Duodenal mucosa (tissue), 2 donors: ENCODE data around the gene NKX6-1.

Experiments
- H3K27ac ChIP-seq: one replicate; pipeline ENCODE4 v1.7.0; 2013; ENCODE audit warnings: low read depth, low read length
- H3K27me3 ChIP-seq, 2 donors: one replicate each; pipeline ENCODE4 v1.7.0; 2013; ENCODE audit warnings: low read length in 2 of 2, control low read depth in 1 of 2; ENCODE audit not compliant: insufficient read depth in 2 of 2, control insufficient read depth in 1 of 2
- H3K36me3 ChIP-seq, 2 donors: one replicate each; pipeline ENCODE4 v1.7.0; 2013; ENCODE audit warnings: low read length in 2 of 2, control low read depth in 1 of 2; ENCODE audit not compliant: insufficient read depth in 2 of 2, control insufficient read depth in 1 of 2
- H3K4me1 ChIP-seq, 2 donors: one replicate each; pipeline ENCODE4 v1.7.0; 2013; ENCODE audit warnings: low read length in 2 of 2, control low read depth in 1 of 2; ENCODE audit not compliant: insufficient read depth in 2 of 2, control insufficient read depth in 1 of 2
- H3K4me3 ChIP-seq, 2 donors: one replicate each; pipeline ENCODE4 v1.7.0; 2013; ENCODE audit warnings: low read length in 2 of 2, low read depth in 1 of 2
- H3K9ac ChIP-seq, 2 donors: one replicate each; pipeline ENCODE4 v1.7.0; 2013; ENCODE audit warnings: low read length in 2 of 2, low read depth in 1 of 2
- H3K9me3 ChIP-seq, 2 donors: one replicate each; pipeline ENCODE4 v1.7.0; 2013; ENCODE audit warnings: low read length in 2 of 2, control low read depth in 1 of 2; ENCODE audit not compliant: control insufficient read depth in 1 of 2

NKX6-1 gene

GRCh38 chr4:84500386-84501201, 1.5 kb upstream of the NKX6-1 start:
- peaks cover 86 to 90% of the 10 kb centered on the region in 2 donors for H3K27me3 ChIP-seq
- H3K27ac ChIP-seq: no peak overlapping the region
- no peak overlapping the region for H3K4me3 ChIP-seq
- peaks cover 10 to 12% of the 10 kb centered on the region in 2 donors for H3K4me1 ChIP-seq
- H3K36me3 ChIP-seq: no peaks in the 10 kb centered on the region
- no peak overlapping the region for H3K9ac ChIP-seq
- no peaks in the 10 kb centered on the region for H3K9me3 ChIP-seq

GRCh38 chr4:84499624-84499982, 511 bp upstream of the NKX6-1 start:
- peak overlapping the region in 1 of 2 donors; percentile 51 for H3K4me3 ChIP-seq

GRCh38 chr4:84498203-84498934, 723 bp downstream of the NKX6-1 start:
- H3K4me3 ChIP-seq: peak overlapping the region; percentile 51 to 61
- no peaks in the 10 kb centered on the region for H3K9me3 ChIP-seq
- peaks cover 93 to 100% of the 10 kb centered on the region in 2 donors for H3K27me3 ChIP-seq
- H3K4me1 ChIP-seq: peaks cover 10 to 15% of the 10 kb centered on the region in 2 donors
- no peak overlapping the region for H3K9ac ChIP-seq
- H3K27ac ChIP-seq: no peak overlapping the region
- H3K36me3 ChIP-seq: no peaks in the 10 kb centered on the region

More at GRCh38 chr4:84499624-84499982, 511 bp upstream of the NKX6-1 start:
- no peaks in the 10 kb centered on the region for H3K36me3 ChIP-seq
- H3K9ac ChIP-seq: no peak overlapping the region
- peaks cover 92 to 97% of the 10 kb centered on the region in 2 donors for H3K27me3 ChIP-seq
- no peaks in the 10 kb centered on the region for H3K9me3 ChIP-seq
- no peak overlapping the region for H3K27ac ChIP-seq
- H3K4me1 ChIP-seq: peaks cover 10 to 12% of the 10 kb centered on the region in 2 donors

DNA sequence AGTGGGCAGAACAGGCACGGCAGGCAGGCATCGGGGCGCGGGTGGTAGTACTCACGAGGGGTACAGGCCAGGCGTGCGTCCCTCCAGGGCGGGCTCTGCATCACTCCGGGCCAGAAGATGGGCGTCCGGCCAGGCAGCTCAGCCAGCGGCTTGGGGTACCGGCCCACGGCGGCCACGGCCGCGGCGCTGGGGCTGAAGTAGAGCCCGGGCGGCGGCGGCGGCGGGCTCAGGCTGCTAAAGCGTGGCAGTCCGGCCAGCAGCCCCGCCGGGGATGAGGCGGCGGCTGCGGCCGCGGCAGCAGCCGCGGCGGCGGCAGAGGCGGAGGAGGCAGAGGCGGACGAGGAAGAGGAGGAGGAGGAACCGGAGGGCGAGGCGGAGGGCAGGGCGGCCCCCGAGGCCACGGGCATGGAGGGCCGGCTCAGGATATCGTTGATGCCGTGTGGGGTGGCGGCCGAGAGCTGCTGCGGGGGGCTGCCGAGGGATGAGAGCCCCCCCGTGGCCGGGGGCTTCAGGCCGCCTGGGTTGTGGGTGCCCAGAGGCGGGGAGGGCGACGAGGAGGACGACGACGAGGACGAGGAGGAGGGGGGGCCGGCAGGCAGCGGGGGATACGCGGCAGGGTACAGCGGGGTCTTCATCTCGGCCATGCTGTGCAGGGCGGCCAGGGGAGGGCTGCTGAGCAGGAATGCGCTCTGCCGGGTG, 1.4 kb downstream of the NKX6-1 start:
- Histone ChIP-seq H3K4me1 (peaks cover 12 to 22% of the 10 kb centered on the region in 2 donors), H3K27me3 (peaks cover 92 to 100% of the 10 kb centered on the region in 2 donors), H3K27ac (no peak overlapping the region)

DNA sequence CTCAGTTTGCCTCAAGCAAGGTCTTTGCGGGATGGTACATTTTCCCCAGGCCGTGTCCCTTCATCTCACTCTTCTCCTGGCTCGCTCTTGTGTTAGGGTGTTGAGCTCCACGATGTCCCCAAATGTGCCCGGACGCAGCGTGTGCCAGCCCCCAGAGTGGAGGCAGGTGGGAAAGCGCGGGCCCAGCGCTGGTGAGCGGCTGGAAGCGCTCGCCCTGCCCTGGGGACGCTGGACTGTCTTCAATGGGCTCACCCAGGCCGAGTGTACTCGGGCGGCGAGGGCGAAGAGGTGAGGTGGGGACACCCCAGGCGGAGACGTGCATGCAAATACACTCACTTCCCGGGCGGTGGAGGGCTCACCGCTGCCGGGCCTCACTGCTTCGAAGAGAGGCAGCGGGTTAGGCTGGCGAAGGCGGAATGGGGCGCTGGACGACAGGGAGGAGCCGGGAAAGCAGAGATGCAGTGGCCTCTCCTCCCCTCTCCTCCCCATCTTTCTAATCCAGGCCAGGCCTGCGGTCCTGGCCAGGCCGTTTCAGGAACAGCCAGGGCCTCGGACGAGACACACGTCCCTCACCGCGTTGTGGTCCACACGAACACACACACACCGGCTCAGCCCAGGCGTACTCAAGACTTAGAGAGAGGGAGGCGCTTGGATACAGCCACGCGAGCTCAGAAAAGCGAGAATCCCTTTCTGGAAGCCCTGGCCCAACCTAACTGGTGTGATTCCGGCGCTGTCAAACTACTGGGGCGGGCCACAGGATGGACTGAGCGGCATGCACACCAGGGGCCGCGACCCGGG, 2.2 kb downstream of the NKX6-1 start:
- no peaks in the 10 kb centered on the region for H3K9me3 ChIP-seq
- no peaks in the 10 kb centered on the region for H3K36me3 ChIP-seq
- H3K4me1 ChIP-seq: peaks cover 13 to 22% of the 10 kb centered on the region in 2 donors
- H3K27ac ChIP-seq: no peak overlapping the region
- no peak overlapping the region for H3K9ac ChIP-seq
- no peak overlapping the region for H3K4me3 ChIP-seq
- H3K27me3 ChIP-seq: peaks cover 91 to 100% of the 10 kb centered on the region in 2 donors

More for the DNA sequence above, 1.4 kb downstream of the NKX6-1 start:
- no peaks in the 10 kb centered on the region for H3K9me3 ChIP-seq
- no peak overlapping the region for H3K9ac ChIP-seq
- no peaks in the 10 kb centered on the region for H3K36me3 ChIP-seq
- H3K4me3 ChIP-seq: peak overlapping the region; percentile 51 to 61

DNA sequence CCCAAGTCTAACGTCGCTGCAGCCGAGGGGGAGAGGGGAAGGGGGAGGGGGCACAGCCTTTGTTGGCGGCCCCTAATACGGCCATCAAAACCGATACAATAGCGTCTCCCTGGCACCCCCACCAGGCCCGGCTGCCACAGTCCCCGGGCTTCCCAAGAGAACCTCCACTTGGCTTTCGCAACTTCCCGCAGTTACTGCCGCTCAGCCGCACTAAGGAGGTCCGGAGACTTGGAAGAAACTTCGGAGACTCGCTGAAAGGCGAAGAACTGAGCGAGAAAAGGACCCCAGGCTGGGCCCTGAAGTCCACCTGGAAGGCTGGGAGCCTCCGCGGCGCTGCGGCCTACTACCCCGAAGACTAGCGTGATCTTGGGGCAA, 2.8 kb downstream of the NKX6-1 start:
- Histone ChIP-seq H3K9ac (no peak overlapping the region), H3K9me3 (no peaks in the 10 kb centered on the region), H3K27me3 (peaks cover 89 to 100% of the 10 kb centered on the region in 2 donors), H3K4me1 (peaks cover 13 to 22% of the 10 kb centered on the region in 2 donors), H3K4me3 (no peak overlapping the region), H3K27ac (no peak overlapping the region), H3K36me3 (no peaks in the 10 kb centered on the region)

- H3K27me3 ChIP-seq: peaks cover 88 to 100% of the 10 kb centered on the region in 2 donors
Measured at GRCh38 chr4:84495794-84496261, 3.3 kb downstream of the NKX6-1 start.

DNA sequence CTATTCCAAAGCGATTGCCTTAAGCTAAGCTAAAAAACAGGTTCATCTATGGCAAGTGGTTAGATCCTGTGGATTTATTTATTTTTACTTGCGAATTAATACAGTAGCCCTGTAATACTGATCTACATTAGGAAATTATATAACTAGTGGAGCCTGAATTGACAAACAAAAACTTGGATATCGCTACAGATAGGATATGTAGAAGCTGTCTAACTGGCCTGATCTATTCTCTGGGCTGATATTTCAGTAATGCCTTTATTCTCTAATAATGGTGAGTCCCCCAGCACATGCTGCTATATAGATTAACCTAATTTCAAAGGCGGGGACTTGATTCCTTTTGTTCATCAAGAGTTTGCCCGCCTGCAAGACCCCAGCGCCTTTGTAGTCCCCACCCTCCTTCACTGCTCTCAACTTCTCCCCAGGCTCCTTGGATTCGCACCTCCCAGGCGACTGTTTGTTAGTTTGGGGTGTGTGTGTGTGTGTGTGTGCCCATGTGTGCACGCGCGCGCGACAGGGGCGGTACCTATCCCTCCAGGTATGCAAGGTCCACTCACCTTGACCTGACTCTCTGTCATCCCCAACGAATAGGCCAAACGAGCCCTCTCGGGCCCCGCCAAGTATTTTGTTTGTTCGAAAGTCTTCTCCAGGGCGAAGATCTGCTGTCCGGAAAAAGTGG, 3.8 kb downstream of the NKX6-1 start:
- H3K4me1 ChIP-seq: peaks cover 13 to 22% of the 10 kb centered on the region in 2 donors
- no peaks in the 10 kb centered on the region for H3K36me3 ChIP-seq
- H3K27ac ChIP-seq: no peak overlapping the region
- no peak overlapping the region for H3K4me3 ChIP-seq
- no peaks in the 10 kb centered on the region for H3K9me3 ChIP-seq
- H3K9ac ChIP-seq: no peak overlapping the region
- H3K27me3 ChIP-seq: peaks cover 88 to 99% of the 10 kb centered on the region in 2 donors

More at GRCh38 chr4:84495794-84496261, 3.3 kb downstream of the NKX6-1 start:
- peaks cover 13 to 22% of the 10 kb centered on the region in 2 donors for H3K4me1 ChIP-seq
- H3K36me3 ChIP-seq: no peaks in the 10 kb centered on the region
- no peaks in the 10 kb centered on the region for H3K9me3 ChIP-seq
- no peak overlapping the region for H3K27ac ChIP-seq
- no peak overlapping the region for H3K4me3 ChIP-seq
- H3K9ac ChIP-seq: no peak overlapping the region

DNA sequence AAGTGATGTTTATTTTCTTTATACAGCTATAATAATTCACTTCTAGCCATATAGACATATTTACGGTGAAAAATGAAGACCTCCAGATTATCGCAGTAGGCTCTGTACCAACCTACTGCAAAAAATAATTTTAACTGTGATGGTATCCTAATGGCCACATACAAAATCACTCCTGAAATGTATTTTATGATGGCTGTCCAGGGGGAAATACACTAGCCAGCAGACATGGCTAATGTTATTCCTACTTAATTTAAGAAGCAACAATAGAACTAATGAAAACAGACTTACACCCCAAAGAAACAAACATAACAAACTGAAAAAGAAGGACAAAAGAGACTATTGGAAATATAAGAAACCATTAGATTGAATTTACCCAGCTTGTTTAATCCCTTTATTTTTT, 4.6 kb downstream of the NKX6-1 start:
- no peak overlapping the region for H3K9ac ChIP-seq
- no peak overlapping the region for H3K27ac ChIP-seq
- peaks cover 88 to 99% of the 10 kb centered on the region in 2 donors for H3K27me3 ChIP-seq
- H3K4me3 ChIP-seq: no peak overlapping the region
- H3K9me3 ChIP-seq: no peaks in the 10 kb centered on the region
- H3K36me3 ChIP-seq: no peaks in the 10 kb centered on the region
- H3K4me1 ChIP-seq: peaks cover 13 to 22% of the 10 kb centered on the region in 2 donors
